ENCODE results near the gene AP2A2. TPM values are rescaled to one million over a fixed set of nuclear protein-coding genes. Genes with fewer than 3 reads are reported as not detected.

The AP2A2 gene
- total RNA-seq, 1 donor, result 50.7 TPM

- TF ChIP-seq CTCF (IDR thresholded peaks at IDR 0.05; ENCODE audit: extremely low read depth, low read depth, low read length), result no peak
- no peaks in the 10 kb centered on the region for H3K9me3 ChIP-seq (ENCODE audit: low read depth, low read length)
- no peak overlapping the region for H3K4me2 ChIP-seq (ENCODE audit: insufficient read depth, low read length)
- H3K36me3 ChIP-seq (ENCODE audit: insufficient read depth, low read length), result peaks cover 11% of the 10 kb centered on the region
- peaks cover 20% of the 10 kb centered on the region for H4K20me1 ChIP-seq (ENCODE audit: insufficient read depth, low read length)
- H3K27ac ChIP-seq (ENCODE audit: low read depth, low read length), result no peak overlapping the region
- peaks cover 8% of the 10 kb centered on the region for H3K79me2 ChIP-seq (ENCODE audit: insufficient read depth, low read length)
- no peak overlapping the region for H3K4me3 ChIP-seq (ENCODE audit: insufficient read depth, low read length)
- no peaks in the 10 kb centered on the region for H3K27me3 ChIP-seq (ENCODE audit: insufficient read depth, low read length)
- no peak overlapping the region for H2AFZ ChIP-seq (ENCODE audit: low read length)
- DNase-seq (ENCODE audit: insufficient read length, low spot score, missing footprints), result no peak
- H3K4me1 ChIP-seq (ENCODE audit: insufficient read depth, low read length), result no peaks in the 10 kb centered on the region
Measured at GRCh38 chr11:997907-998306, 72.2 kb downstream of the AP2A2 start.

DNA sequence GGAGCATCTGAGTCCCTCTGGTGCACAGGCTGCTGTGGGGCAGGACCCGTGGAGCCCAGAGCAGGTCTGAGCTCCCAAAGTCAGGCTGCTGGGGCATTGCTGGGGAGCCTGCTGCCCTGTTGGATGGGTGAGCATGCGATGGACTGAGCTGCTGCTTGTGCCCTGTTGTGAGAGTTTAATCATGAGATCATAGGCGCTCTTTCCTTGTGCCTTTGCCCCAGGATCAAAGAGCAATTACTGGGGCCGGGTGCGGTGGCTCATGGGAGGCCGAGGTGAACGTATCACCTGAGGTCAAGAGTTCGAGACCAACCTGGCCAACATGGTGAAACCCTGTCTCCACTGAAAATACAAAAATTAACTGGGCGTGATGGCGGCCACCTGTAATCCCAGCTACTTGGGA, 73.3 kb downstream of the AP2A2 start:
- TF ChIP-seq CTCF (IDR thresholded peaks at IDR 0.05; ENCODE audit: extremely low read depth, low read depth, low read length), result no peak
- peaks cover 22% of the 10 kb centered on the region for H4K20me1 ChIP-seq (ENCODE audit: insufficient read depth, low read length)
- peaks cover 8% of the 10 kb centered on the region for H3K36me3 ChIP-seq (ENCODE audit: insufficient read depth, low read length)
- no peak for DNase-seq (ENCODE audit: insufficient read length, low spot score, missing footprints)
- H3K4me2 ChIP-seq (ENCODE audit: insufficient read depth, low read length), result no peak overlapping the region
- peaks cover 8% of the 10 kb centered on the region for H3K79me2 ChIP-seq (ENCODE audit: insufficient read depth, low read length)
- no peak overlapping the region for H3K27ac ChIP-seq (ENCODE audit: low read depth, low read length)
- H3K4me1 ChIP-seq (ENCODE audit: insufficient read depth, low read length), result no peaks in the 10 kb centered on the region
- H3K9me3 ChIP-seq (ENCODE audit: low read depth, low read length), result no peaks in the 10 kb centered on the region
- no peak overlapping the region for H2AFZ ChIP-seq (ENCODE audit: low read length)
- no peak overlapping the region for H3K4me3 ChIP-seq (ENCODE audit: insufficient read depth, low read length)
- H3K27me3 ChIP-seq (ENCODE audit: insufficient read depth, low read length), result no peaks in the 10 kb centered on the region

DNA sequence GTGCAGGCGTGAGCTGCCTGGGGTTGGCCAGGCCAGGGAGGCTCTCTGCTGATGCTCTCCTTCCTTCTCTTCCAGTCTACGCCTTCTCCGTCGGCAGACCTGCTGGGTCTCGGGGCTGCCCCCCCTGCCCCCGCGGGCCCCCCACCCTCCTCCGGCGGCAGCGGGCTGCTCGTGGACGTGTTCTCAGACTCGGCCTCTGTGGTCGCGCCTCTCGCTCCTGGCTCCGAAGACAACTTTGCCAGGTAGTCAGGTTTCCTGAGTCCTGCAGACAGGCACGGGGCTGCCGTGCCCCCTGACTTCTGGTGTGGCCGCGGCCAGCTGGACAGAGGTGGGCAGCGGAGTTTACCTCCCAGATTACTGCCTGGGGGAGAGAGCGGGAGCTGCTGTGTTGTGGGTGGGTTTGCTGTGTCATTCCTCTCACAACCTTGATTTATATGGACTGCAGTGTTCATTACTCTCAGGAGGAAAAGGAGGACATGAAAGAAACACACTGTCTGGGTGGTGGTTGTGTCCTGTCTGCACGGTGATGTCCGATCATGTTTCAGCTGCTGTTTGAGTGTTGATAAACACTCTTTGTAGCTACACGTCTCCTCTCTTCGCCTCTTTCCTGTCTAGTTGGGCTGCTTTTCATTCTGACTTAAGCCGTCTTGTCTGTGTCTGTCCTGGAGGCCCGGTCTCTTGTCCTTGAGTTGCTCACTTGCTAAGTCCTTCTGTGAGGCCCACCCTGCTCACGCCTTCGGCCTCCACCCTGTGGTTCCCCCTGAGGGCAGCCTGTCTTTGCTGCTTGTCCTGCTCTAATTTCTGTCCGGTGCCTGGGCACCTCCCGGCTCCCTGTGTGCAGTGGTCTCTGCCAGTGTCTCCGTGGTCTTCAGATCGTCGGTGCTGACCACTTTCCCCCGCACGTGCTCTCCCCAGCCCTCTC, 74.9 kb downstream of the AP2A2 start:
- Histone ChIP-seq H3K79me2 (ENCODE audit: insufficient read depth, low read length) (peaks cover 8% of the 10 kb centered on the region), H3K27ac (ENCODE audit: low read depth, low read length) (no peak overlapping the region), H3K4me3 (ENCODE audit: insufficient read depth, low read length) (no peak overlapping the region), H3K9me3 (ENCODE audit: low read depth, low read length) (no peaks in the 10 kb centered on the region), H3K36me3 (ENCODE audit: insufficient read depth, low read length) (peaks cover 18% of the 10 kb centered on the region), H3K4me2 (ENCODE audit: insufficient read depth, low read length) (no peak overlapping the region), H3K4me1 (ENCODE audit: insufficient read depth, low read length) (no peaks in the 10 kb centered on the region), H2AFZ (ENCODE audit: low read length) (no peak overlapping the region), H4K20me1 (ENCODE audit: insufficient read depth, low read length) (peaks cover 16% of the 10 kb centered on the region), H3K27me3 (ENCODE audit: insufficient read depth, low read length) (no peaks in the 10 kb centered on the region)
- DNase-seq (ENCODE audit: insufficient read length, low spot score, missing footprints), result no peak
- TF ChIP-seq CTCF (IDR thresholded peaks at IDR 0.05; ENCODE audit: extremely low read depth, low read depth, low read length), result no peak

DNA sequence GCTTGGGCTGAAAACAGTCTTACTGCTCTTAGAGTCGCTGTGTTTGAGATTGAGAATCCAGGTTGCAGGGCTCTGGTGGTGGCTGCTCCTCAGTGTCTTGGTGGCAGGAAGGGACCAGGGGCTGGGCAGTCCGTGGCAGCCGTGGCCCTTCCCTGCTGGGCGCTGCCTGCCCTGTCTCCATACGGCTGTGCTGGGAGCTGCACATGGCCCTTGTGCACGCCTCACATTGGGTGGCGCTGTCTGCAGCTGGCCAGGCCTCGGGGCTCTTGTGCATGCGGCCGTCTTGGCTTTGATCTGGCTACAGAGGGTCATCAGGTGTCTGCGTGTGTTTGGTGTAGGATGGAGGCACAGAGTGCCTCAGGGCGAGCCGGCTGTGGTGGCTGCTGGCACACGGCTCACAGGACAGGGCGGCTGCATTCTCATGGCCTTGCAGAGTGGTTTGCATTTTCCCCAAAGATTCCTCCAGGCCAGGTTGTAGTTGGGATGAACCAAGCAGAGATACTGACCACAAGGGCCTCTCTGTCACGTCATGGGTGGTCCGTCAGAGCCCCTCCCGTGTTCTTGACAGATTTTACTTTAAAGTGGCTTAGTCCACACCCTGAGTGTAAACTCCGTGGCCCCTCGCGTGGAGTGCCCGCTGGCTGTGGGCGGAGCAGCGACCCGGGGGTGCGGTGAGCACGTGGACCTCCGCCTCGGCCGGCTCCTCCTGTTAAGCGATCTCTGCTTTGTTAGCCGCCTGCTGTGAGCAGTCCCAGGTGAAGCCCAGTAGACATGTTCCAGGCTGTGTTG, 76.1 kb downstream of the AP2A2 start:
- peaks cover 13% of the 10 kb centered on the region for H4K20me1 ChIP-seq (ENCODE audit: insufficient read depth, low read length)
- TF ChIP-seq CTCF (IDR thresholded peaks at IDR 0.05; ENCODE audit: extremely low read depth, low read depth, low read length), result no peak
- no peaks in the 10 kb centered on the region for H3K27me3 ChIP-seq (ENCODE audit: insufficient read depth, low read length)
- no peak overlapping the region for H2AFZ ChIP-seq (ENCODE audit: low read length)
- no peak overlapping the region for H3K4me3 ChIP-seq (ENCODE audit: insufficient read depth, low read length)
- no peak overlapping the region for H3K27ac ChIP-seq (ENCODE audit: low read depth, low read length)
- H3K36me3 ChIP-seq (ENCODE audit: insufficient read depth, low read length), result peaks cover 20% of the 10 kb centered on the region
- H3K9me3 ChIP-seq (ENCODE audit: low read depth, low read length), result no peaks in the 10 kb centered on the region
- no peaks in the 10 kb centered on the region for H3K4me1 ChIP-seq (ENCODE audit: insufficient read depth, low read length)
- DNase-seq (ENCODE audit: insufficient read length, low spot score, missing footprints), result no peak
- H3K79me2 ChIP-seq (ENCODE audit: insufficient read depth, low read length), result peaks cover 8% of the 10 kb centered on the region
- H3K4me2 ChIP-seq (ENCODE audit: insufficient read depth, low read length), result no peak overlapping the region
